RPMI7951 (cell line): ENCODE data around the gene AKAP13. TPM values are rescaled to one million over a fixed set of nuclear protein-coding genes. Genes with fewer than 3 reads are reported as not detected.
"Not testable (repeated sequence)": the region's sequence is repeated elsewhere in the genome, so short reads cannot be mapped to it uniquely, and the experiment has no call there.

Experiments used
- DNase-seq: peaks from one replicate; pipeline ENCODE4 v3.0.0-alpha.2; 2012; ENCODE audit warnings: low read depth
- total RNA-seq: library from RNA; depleted of rRNA; stranded (reverse); fragments of >200 nt; shearing (Covaris generic); gene quantifications from 2 replicates; pipeline ENCODE4 v1.2.3, GENCODE V29; 2014; rRNA removed

Gene AKAP13, protein sequence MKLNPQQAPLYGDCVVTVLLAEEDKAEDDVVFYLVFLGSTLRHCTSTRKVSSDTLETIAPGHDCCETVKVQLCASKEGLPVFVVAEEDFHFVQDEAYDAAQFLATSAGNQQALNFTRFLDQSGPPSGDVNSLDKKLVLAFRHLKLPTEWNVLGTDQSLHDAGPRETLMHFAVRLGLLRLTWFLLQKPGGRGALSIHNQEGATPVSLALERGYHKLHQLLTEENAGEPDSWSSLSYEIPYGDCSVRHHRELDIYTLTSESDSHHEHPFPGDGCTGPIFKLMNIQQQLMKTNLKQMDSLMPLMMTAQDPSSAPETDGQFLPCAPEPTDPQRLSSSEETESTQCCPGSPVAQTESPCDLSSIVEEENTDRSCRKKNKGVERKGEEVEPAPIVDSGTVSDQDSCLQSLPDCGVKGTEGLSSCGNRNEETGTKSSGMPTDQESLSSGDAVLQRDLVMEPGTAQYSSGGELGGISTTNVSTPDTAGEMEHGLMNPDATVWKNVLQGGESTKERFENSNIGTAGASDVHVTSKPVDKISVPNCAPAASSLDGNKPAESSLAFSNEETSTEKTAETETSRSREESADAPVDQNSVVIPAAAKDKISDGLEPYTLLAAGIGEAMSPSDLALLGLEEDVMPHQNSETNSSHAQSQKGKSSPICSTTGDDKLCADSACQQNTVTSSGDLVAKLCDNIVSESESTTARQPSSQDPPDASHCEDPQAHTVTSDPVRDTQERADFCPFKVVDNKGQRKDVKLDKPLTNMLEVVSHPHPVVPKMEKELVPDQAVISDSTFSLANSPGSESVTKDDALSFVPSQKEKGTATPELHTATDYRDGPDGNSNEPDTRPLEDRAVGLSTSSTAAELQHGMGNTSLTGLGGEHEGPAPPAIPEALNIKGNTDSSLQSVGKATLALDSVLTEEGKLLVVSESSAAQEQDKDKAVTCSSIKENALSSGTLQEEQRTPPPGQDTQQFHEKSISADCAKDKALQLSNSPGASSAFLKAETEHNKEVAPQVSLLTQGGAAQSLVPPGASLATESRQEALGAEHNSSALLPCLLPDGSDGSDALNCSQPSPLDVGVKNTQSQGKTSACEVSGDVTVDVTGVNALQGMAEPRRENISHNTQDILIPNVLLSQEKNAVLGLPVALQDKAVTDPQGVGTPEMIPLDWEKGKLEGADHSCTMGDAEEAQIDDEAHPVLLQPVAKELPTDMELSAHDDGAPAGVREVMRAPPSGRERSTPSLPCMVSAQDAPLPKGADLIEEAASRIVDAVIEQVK (N-terminal part only)
- 27.3 and 28.5 TPM in 2 replicates for total RNA-seq

- peak; percentile 100 for DNase-seq
Measured at GRCh38 chr15:85380217-85380811, at the start of gene AKAP13. Gene AKAP13, plus strand, starts transcription at chr15:85380603. Its CDS starts 105,118 bp downstream, at chr15:85485721.

DNA sequence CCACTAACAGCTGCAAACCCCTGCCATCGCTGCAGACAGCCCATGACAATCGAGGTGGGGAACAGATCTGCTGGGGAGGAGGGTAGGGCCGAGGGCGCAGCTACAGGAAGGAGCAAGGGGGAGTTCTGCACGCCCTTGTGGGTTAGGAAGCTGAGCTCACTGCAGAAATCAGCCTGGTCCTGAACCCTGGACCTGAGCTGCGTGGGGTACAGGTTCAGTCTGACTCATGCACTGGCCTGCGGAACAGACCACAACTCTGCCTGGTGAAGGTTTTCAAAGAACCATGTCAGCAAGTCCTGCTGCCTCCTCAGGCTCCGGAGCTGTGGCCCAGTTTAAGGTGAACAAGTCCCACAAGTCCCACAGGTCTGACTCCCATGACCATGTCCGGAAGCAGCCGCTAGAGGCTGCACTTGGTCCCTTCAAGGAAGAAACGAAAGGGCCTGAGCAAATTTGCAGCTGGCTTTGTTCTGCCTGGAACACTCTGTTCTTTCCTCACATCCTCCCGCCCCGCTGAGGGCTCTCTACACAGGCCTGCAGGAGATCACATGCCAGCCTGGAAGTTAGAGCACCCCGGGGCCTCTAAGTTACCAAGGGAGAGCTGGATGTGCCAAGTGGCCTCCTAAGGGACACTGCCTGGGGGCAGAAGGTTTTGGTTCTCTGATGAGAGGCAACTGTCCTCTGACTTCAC lies 49.4 kb upstream of the AKAP13 start:
- peak; percentile 97 for DNase-seq

DNA sequence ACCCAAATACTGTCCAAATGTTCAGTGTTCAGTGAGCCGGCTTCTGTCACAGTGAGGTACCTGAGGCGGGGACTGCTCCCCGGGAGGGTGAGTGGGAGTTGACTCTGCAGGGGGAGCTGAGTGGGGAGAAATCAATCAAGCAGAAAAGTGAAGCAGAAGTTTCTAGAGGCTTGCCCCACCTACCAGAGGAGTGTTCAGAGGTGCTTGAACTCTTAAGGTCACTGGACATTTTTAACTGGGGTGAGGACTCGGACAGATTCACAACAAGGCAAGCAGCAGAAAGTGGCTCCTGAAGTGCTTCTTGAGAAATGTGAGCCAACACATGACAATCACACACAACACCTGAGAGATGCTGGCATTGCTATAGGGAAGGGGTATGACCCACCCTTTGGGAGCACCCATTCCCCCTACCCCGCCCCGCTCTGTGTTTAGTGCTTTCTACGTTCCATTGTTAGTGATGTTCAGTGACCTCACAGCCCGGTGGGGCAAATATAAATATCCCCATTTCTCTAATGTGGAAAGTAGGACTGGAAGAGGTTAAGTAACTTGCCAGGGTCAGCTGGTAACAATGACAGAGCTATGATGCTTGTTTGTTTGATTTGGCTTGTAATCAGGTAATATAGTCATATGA lies 48.6 kb upstream of the AKAP13 start:
- no peak for DNase-seq

- DNase-seq: peak; percentile 93
Measured at GRCh38 chr15:85333132-85333831, 47.1 kb upstream of the AKAP13 start.

DNA sequence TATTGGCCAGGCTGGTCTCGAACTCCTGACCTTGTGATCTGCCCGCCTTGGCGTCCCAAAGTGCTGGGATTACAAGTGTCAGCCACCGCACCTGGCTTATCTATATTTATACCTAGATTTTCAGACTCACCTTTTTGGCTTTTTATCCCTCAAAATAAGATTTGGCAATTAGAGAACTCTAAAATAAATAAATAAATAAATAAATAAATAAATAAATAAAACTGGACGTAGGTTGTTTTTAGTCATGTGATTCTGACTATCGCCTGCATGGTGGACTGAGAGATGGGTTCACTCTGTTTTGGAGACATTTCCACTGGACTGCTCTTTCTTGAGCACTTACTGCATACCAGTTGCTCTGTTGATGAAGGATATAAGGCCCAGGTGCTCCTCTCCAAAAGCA lies 46.2 kb upstream of the AKAP13 start:
- no peak for DNase-seq

- no peak for DNase-seq
Measured at GRCh38 chr15:85335193-85335942, 45.0 kb upstream of the AKAP13 start.

GRCh38 chr15:85336880-85337279 lies 43.5 kb upstream of the AKAP13 start:
- DNase-seq: no peak

- DNase-seq: peak; percentile 61
Measured at GRCh38 chr15:85337425-85338074, 42.9 kb upstream of the AKAP13 start.

GRCh38 chr15:85340321-85340665 lies 40.1 kb upstream of the AKAP13 start:
- DNase-seq: no peak

- no peak for DNase-seq
Measured at GRCh38 chr15:85340852-85341251, 39.6 kb upstream of the AKAP13 start.

- not testable (repeated sequence) for DNase-seq
Measured at GRCh38 chr15:85342163-85342562, 38.2 kb upstream of the AKAP13 start.

- DNase-seq: peak; percentile 85
Measured at GRCh38 chr15:85343443-85343842, 37.0 kb upstream of the AKAP13 start.

DNA sequence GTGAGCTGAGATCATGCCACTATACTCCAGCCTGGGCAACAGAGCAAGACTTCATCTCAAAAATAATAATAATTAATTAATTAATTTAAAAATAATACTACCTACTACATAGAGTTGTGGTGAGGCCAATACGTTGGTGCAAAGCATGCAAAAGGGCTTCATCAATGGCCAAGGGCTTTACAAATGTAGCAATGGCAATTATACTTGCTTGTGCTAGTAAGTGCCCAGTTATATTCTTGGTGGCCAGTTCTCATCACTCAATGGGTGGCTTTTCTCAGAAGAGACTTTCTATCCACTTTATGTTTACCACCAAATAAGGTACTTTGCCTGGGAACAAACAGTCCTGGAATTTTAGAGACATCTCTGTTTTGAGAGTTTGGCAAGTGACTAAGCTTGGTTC lies 36.2 kb upstream of the AKAP13 start:
- peak; percentile 65 for DNase-seq

DNA sequence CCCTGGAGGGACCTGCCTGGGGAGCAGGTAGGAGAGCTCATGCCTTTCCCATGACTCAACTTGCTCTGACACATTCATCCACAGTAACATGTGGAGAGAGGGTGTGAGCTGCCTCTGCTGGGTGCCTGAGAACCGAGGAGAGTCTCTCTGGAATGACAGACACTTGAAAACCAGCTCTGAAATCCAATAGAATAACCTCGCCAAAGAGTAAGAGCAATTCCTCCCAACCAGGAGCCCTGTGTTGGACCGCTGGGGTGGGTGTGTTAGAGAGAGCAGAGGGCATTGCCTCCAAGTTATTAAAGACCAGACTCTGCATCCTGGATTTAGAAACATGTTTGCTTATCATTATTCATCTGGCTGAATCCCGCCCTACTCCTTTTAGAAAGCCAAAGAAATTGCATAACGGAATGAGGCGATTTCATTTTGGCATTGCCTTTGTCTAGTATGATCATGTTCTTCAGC lies 35.7 kb upstream of the AKAP13 start:
- peak; percentile 80 for DNase-seq

GRCh38 chr15:85345196-85345918 lies 35.0 kb upstream of the AKAP13 start:
- DNase-seq: not testable (repeated sequence)

DNA sequence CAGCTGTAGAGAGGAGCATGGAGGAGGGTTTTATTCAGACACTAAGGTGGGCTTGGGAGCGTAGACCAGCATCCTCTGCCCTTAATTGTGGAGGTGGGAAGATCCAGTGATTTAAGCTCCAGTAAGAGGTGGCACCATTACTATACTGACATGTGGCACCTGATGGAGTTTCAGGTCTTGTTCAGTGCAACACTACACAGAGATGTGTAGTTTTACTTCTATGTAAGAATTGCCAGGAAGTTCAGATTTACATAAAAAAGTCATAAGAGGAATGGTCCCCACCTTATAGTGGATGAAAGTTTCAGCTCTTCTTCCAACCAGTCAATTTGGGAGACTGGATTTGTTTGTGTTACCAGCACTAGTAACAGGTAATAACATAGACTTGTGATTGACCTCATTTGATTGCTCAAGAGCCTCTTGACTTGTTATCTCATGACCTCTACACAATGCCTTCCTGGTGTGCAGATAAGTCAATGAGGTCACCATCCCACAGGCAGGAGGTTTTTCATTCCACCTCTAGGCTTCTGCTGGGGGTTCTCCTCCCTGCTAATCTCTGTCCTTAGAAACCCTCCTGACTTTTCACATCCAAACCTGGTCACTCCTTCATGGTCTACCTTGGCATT lies 33.8 kb upstream of the AKAP13 start:
- not testable (repeated sequence) for DNase-seq
